Measurements from ENCODE around the gene HABP4.

- TF ChIP-seq POLR2AphosphoS5 (IDR thresholded peaks at IDR 0.05; ENCODE audit: low read depth, low read length) (no peak), POLR2A (IDR thresholded peaks at IDR 0.05; ENCODE audit: low read depth, low read length) (no peak), TAF1 (IDR thresholded peaks at IDR 0.05; ENCODE audit: low read depth, low read length) (no peak)
Observed at GRCh38 chr9:96487029-96487396, 37.0 kb downstream of the HABP4 start.
